Ovary (tissue), 3 donors: ENCODE results near the gene EFHD2.

Experiments used
- CTCF ChIP-seq, 3 donors: fragments of 450-650 bp in 2 of 3; fragments of 200-600 bp in 1 of 3; IDR thresholded peaks; one replicate each; pipeline versions ENCODE4 v1.5.1 to v1.8.0; 2016 to 2022; ENCODE audit warnings: antibody characterized with exemption in 3 of 3, mild to moderate bottlenecking in 1 of 3
- EP300 ChIP-seq: sonication (generic); formaldehyde crosslinking; IDR thresholded peaks from one replicate; pipeline ENCODE4 v1.6.1; 2017; ENCODE audit warnings: antibody characterized with exemption
- POLR2A ChIP-seq: fragments of 450-650 bp; IDR thresholded peaks from one replicate; pipeline ENCODE4 v1.6.1; 2017; ENCODE audit warnings: antibody characterized with exemption, mild to moderate bottlenecking, moderate library complexity
- donor health status: DM: no; HTN: no; CAD: no.

GRCh38 chr1:15405106-15405850, 4.4 kb upstream of the EFHD2 start:
- TF ChIP-seq CTCF (IDR thresholded peaks at IDR 0.05) (no peak), POLR2A (no peak), EP300 (no peak)
